CD4-positive, alpha-beta T cell treated with Interleukin-6 at 100 ng/mL for 8 hours (primary cell): Measurements from ENCODE around the gene SHROOM2.
A peak's percentile ranks its signal among the peaks of the same experiment; 100 is the strongest.

Experiments used
- DNase-seq: peaks from one replicate; pipeline ENCODE4 v3.0.0-alpha.2; 2020; ENCODE audit warnings: mixed read lengths, low spot score

The SHROOM2 gene

DNA sequence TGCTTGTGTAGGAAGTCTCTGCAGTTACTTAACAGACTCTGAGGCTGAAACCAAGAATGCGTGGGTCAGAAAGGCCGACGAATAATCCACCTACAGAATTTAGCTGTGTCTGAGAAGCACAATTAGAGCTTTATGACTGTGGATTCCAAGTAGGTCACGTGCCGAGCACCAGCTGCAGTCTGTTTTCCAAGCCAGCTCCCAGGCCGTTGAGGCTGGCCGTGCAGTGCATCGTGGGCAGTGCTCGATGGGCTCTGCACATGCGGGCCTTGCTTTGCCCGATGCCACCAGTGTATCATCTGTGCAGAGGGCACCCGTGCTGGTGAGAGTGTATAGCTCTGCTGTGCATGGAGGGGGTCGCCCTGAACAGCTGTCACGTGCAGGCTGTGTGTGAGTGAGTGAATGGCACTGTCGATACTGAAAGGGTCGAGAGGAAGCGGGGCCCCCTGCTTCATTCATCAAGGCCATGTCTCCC, 113.4 kb downstream of the SHROOM2 start:
- DNase-seq = no peak

DNA sequence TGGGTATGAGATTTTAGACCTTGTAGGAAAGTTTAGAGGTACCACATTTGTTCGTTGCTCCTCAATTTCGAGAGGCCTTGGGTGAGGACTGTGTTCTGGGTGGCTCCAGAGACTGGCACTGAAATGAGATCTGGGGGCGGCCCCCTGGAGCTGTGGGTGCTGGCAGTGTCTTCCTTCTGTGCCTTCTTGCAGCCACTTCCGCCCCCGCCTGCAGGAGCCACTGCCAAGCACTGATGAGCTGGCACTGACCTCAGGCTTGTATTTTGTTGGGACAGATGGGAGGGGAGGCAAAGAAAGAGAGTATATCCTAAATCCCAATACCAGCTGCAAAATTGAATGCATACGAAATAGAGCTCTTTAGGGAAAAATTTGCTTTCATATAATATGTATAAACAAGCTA, 116.4 kb downstream of the SHROOM2 start:
- no peak for DNase-seq

DNA sequence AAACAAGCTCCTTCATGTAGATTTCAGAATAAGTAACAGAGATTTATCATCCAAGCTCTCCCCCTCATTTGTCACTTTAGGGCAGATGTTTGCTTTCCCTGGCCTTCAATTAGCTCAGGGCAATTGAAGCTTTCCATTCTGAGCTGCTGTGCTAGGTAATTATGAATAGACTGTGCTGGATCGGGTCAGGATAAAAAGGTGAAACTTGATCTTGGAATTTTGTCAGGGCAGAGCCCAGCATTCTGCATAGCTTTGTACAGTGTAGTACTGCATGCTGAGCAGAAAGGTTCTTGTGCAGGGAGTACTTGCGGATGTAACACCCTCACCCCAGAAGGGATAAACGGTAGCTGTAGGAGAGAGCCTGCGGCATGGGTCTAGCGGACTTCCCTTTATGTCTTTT, 116.9 kb downstream of the SHROOM2 start:
- DNase-seq = no peak

DNA sequence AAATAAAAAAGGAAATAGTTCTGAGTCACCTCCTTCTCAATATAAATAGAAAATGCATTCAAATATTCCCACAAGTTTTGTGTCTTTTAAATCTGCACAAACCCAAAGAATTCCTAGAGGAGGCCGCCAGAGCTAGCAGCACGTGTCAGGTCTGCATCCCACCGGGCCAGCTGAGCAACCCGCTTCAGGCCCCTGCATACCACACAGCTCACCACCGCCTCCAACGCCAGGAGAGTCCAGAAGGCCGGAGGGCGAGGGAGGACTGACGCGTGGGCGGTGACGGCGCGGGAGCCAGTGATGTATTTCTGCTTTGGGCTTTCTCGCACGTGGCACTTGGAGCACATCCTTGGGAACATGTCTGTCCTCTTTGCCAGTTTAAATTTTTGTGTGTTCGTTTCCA, 119.1 kb downstream of the SHROOM2 start:
- no peak for DNase-seq

DNA sequence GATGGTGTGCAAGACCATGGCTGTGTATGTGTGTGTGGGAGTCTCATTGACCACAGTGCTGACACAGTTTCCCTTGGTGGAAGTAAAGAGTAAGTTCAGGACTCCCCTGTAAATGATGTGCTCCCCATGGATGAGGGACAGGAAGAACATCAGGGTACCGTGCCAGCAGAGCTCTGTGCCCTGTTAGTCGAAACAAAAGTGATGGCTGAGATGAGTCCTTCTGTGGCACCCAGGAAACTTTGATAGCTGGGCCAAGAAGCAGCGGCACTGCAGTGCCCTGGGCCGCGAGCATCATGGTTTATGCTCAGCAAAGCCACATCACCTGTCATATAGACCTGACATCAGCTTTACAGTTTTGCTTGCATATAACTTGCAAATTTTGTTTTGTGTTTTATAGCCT, 119.5 kb downstream of the SHROOM2 start:
- no peak for DNase-seq

DNA sequence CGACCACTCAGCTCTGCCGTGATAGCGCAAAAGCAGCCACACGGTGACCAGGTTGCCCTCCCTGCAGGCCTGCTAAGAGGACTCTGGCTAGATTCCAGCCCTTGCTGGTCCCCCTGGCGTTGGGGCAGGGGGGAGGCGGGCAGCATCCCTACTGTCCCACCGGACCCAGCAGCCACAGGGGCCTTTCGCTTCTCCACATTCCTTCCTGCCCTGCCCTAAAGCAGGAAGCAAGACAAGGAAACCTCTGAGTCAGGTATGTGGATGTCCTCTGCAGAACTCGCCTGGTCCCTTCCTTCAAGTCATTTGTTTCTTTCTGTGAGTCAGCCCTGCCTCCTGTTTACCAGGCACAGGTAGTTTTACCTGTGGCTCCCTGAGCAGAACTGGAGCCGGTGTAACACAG, 120.7 kb downstream of the SHROOM2 start:
- DNase-seq = no peak

DNA sequence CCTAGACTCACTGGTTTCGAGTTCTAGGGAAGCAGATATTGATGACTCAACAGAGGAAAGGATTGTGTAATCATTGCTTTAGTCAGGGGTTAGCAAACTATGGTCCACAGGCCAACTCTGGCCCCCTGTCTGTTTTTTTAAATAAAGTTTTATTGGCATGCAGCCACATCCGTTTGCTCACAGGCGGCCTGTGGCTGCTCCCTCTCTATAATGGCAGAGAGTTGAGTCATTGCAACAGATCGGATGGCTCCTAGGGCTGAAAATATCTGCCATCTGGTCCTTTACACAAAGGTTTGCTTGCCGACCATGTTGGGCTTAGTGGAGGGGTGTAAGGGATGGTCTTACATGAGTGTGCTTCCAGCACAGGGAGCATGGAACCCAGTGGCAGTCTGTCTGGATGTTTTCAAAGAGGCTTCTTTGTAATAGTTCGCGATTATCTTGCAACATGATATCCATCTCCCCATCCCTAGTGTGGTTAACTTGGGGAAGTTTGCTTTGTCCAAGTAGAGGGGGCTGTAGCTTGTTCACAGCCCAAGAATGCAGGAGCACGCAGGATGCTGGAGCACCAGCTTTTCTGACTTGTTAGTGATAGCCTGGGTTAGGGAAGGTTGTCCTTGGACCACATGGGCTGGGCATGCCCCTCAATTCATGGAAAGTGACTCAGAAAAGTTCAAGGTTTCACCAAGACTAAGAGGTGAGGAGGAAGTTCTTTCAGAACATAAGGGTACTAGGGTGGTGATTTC, 121.6 kb downstream of the SHROOM2 start:
- DNase-seq = no peak

DNA sequence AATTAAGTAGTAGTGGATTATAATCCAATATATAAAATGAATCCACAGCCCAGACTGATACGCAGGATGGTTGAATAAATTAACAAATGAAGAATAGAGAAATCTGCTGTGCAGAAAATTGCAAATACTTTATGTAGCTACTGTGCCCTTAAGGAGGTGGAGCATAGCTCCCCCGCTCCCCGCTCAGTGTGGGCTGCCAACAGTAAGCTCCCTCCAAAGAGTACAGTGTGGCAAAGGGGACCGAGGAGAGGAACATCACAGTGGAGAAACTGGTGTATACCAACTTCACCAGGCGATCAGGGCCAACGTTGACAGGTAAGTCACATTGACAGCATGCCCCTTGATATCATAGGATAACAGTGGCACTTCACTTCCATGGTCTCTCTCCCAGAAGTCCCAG, 123.0 kb downstream of the SHROOM2 start:
- DNase-seq = no peak

DNA sequence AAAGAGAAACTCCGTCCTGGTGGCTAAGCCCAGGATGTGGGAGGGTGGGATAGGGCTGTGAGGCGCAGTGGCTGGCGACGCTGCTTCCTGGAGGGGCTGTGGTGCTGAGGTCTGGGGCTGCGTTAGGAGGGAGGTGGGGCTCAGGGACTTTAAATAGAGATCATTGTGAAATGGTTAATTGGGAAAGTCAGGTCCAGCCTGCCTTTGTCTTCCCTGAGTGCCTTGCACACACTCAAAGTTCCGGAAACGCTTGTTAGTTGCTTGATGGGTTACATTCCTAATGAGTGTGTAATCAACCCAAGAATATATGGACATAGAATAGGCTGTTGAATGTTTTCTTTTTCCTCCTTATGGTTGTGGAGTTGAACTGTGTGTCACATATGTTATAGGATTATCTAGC, 125.3 kb downstream of the SHROOM2 start:
- no peak for DNase-seq

DNA sequence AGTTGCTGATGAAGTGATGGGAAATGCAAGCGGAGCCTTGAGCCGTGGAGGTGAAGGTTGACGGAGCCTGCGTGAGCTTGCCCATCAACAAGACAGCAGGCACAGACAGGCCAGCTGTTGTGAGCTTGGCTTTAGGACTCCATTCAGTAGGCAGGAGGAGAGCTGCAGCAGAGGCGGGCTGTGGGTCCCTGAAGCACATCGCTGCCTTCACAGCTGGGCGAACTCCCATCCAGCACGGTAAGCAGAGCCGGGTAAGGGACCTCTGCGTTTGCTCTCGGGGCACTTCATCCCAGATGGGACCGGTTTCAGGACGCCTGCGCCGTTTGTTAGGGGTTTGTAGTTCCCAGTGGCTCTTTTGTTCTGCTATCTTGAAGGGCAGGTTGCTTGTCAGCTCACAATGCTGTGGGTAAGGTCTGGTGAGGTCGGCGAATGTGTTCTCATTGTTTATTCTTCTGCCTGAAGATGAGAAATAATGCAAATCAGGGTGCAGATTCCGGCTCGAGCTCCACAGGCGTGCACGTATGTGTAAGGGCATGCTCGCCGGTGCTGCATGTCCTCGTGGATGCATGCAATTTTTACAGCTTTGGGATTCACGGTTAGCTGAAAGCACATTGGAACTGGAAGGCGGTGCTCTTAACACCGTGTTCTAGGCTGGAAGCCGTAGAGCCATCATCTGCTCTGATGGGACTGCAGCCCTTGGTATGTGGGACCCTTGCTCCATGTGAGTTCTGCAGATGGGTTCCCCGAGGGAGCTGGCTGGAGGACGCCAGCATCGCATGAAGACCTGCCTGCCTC, 126.3 kb downstream of the SHROOM2 start:
- no peak for DNase-seq

DNA sequence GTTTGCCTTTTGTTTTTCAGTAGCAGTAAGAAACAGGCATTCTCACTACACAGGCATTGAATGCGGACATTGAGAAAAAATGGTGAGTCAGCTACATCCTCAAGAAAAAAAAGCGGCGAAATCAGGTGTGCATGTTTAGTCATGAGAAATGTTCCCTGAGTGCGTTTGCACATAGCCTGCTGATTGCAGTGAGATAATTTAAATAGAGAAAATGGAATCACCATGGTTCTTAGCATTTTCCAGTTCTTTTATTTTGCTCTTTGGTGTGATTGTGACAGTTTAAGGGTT, 126.9 kb downstream of the SHROOM2 start:
- DNase-seq = no peak

DNA sequence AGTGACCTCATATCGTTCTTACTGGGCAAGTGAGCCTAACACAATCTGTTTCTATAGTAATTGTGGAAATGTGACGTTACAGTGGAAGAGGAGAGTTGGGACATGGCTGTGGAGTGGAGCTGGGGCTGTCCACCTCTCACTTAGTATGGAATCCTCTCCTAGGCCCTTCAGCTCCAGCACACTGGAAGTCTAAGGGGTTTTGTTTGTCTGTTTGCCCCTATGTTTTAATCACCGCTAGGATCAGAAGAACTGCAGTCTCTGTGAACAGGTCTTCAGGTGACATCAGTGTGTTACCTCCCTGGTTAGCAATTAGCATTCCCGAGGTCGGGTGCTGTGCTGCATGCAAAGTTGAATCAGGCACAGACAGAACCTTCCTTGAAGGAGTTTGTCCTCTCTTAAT, 131.6 kb downstream of the SHROOM2 start:
- no peak for DNase-seq

DNA sequence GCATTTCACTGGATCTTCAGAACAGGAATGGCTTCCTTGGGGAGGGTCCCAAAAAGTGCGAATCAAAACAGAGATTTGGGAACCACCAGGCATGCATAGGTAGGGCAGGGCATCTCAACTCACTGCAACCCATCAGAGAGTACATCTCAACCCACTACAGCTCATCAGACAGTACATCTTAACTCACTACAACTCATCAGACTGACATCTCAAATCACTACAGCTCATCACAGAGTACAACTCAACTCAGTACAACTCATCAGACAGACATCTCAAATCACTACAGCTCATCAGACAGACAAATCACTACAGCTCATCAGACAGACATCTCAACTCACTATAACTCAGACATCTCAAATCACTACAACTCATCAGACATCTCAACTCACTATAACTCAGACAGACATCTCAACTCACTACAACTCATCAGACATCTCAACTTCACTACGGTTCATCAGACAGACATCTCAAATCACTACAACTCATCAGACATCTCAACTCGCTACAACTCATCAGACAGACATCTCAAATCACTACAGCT, 133.5 kb downstream of the SHROOM2 start:
- no peak for DNase-seq

DNA sequence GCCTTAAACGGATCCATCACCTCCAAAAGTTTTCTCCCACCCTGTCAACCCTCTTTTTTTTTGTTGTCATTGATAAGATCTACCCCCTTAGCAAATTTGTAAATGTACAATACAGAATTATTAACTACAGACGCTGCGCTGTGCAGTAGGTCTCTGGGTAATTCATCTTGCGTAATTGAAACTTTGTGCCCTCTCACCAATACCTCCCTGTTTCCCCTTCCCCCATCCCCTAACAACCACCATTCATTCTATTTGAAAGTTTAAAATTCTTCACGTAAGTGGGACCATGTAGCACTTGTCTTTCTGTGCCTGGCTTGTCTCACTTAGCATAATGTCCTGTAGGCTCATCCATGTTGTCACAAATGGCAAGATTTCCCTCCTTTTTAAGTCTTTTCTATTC, 135.2 kb downstream of the SHROOM2 start:
- DNase-seq = no peak

DNA sequence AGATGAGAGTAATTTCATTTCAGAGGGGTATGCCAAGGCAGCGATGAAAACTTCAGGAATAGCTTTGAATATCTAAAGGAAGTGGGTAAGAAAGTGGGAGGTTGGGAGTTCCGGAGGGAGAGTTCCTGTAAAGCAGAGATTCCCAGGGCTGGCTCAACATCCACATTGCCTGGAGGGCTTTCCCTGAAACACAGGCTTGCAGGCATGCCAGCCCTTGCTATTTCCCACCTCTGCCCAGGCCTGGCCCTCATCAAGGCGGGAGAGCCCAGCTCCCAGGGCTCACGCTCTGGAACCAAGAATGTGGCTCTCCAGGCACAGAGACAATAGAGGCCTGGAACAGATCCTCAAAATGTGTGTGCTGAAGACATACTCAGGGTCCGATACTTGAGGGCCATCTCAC, 137.1 kb downstream of the SHROOM2 start:
- DNase-seq = no peak

DNA sequence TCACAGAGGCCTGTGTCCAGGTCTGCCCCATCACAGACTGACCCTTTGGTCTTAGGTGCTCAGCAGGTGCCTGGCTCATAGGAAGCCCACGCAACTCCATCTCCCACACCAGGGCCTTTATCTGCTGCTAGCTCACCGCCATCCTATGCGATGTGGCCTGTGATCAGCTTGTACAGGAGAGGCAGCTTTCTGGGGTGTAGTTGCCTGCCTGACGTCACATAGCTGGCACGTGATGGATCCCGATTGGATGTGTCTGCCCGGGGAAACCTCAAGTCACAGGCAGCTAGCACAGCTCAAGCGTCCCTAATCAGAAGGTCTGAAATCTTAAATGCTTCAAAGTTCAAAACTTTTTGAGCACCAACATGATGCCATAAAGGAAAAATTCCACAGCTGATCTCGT, 139.8 kb downstream of the SHROOM2 start:
- no peak for DNase-seq

DNA sequence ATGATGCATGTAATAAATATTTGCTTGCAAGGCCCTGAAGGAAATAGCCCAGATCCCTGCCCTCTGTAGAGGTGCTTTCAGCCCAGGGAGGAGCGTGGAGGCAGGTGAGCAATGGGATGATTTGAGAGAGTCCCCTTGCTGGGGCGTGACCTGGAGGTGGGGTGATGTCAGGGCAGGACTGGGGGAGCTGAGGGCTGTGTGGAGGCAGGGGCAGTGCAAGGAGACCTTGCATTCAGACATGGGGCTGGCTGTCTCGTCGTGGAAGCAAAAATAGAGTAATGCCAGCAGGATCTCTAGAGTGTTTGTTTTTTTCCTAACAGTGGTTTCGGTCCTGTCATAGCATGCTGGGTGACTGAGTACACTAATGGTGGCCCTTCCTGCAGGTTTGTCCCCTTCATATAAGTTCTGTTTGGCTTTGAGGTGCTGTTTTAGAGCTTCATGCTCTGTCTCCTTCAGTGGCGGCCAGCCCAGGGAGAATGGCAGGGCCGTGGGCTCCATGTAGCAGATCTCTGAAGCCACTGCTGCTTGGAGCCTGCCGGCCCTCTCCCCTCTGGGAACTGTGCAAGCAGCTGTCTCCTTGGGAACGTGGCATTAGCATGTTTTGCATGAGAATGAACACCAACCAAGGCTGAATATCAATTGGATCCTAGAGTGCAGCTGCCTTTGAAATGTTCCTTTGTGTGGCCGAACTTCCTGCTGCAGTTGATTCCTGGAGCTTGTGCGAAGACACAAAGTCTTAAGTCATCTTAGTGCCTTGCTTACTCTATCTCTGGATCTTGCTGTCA, 141.7 kb downstream of the SHROOM2 start:
- DNase-seq = no peak

DNA sequence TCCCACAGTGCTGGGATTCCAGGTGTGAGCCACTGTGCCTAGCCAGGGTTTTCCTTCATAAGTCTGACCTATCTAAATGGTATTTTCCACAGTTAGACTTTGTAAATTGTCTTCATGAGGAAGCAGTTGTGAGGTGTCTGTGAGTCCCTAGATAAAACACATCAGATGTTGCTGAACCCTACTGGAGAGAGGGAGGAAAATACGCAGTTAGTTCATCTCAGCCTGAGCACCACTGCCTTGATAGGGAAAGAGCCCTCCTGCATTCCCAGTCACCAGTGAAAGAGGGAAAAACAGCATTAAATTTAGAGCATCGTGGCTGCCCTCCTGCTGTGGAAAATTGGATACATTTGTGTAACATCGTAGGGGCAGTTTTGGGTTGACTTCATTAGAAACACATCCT, 149.2 kb downstream of the SHROOM2 start:
- no peak for DNase-seq

DNA sequence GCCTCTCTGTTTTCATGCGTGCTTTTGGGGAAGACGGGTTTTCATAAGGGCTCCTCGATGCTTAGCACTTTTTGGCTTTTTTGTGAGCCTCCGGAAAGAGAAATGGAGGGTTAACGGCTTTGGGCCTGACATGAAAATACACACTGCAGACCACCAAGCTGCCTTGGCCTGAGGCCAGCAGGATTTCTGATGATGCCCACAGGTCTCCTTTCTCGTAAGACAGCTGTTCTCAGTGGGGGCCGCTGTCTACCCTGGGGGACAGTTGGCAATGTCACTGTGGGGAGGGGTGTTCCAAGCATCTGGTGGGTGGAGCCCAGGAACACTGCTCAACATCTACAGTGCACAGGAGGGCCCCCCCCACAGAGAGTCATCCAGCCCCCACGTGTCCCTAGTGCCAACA, 151.5 kb downstream of the SHROOM2 start:
- no peak for DNase-seq

DNA sequence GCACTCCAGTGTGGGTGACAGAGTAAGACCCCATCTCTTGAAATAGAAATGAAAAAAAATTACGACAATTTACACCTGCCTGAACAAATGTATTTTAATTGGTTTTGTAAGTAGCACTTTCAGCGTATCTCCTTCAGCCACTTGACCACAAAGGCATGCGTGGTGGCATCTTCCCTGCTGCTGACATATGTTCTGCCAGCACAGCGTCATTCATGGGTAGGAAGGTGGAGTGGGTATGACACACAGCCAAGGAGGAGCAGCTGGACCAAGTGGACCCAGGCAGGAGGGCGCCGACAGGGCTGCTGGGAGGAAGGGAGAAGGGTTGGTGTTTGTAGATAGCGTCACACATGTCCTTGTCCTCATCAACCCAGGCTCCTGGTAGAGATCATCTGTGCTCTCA, 152.3 kb downstream of the SHROOM2 start:
- no peak for DNase-seq

DNA sequence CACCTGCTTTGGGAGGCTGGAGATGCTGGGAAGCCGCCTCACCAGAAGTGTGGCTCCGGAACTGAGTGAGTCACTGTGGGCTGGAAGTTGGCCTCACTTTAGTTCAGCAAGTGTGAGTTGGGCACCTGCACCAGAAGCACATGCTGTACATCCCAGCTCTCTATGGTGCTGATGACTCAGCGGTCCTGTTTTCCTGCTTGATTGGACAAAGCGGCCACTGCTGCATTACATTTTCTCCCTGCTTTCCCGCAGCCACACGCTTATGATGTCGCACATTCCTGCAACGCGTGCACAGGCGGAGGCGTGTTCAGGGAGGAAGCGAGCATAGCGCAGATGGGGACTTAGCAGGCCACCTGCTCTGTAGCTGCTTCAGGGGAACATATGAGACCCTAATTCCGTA, 154.2 kb downstream of the SHROOM2 start:
- no peak for DNase-seq

DNA sequence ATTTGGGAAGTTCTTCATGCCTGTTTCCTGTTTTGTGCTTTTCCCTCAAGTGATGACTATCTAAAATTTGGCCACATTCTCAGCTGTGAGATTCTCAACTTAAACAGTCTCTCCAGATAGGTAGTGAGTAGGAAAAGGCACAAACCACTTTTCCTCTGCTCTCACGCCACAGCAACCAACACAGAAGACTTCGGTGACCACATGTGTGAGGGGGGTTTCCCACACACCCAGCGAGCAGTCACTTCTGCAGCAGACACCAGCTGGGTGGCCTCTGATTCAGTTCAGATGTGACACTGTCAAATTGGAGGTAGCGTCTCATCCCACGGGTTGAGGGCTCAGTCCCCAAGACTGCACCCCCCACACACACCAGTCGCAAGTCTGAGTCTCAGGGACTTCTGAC, 155.9 kb downstream of the SHROOM2 start:
- DNase-seq = peak; percentile 18

DNA sequence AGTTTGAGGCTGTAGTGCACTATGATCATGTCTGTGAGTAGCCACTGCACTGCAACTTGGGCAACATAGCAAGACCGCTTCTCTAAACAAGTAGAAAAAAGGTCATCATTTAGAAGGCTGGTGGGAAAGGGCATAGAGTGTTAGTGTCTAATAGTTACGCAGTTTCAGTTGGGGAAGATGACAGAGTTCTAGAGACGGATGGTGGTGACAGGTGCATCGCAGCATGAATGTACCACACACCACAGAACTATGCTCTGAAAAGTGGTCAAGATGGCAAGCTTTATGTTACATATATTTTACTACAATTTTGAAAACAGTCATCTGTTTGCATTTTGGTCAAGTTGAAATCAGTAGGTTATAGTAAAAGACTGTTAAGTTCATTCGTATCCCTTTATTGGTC, 157.2 kb downstream of the SHROOM2 start:
- DNase-seq = no peak
